GM12892 (cell line): ENCODE results near the gene ZNF488.

ENCODE experiments used
- POLR2A ChIP-seq: IDR thresholded peaks from 2 replicates; pipeline ENCODE4 v1.6.1; 2011; ENCODE audit warnings: low read depth, low read length, control low read depth
- POLR2AphosphoS5 ChIP-seq: IDR thresholded peaks from 2 replicates; pipeline ENCODE4 v1.6.1; 2011; ENCODE audit warnings: low read depth, low read length, control low read depth

DNA sequence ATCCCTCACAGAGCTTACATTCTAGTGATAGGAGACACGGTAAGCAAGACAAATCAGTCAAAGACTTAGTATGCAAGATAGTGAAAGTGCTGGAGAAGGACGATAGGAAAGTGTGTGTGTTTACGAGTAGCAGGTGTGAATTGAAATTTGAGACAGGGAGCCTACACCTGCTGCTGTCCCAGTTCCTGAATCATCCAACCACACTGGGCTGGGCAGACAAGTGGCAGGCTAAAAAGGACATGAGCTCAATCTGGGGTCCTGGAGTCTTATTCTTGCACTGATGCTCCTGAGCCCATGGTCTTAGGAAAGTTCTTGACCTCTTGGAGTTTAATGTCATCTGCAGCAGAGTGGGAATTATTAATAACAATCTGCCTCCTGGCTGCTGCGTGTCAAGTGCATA is 19.7 kb downstream of the ZNF488 start:
- TF ChIP-seq POLR2A (no peak), POLR2AphosphoS5 (no peak)
